Gastroesophageal sphincter (tissue), 4 donors: ENCODE results near the gene REPS2. TPM values are rescaled to one million over a fixed set of nuclear protein-coding genes. Genes with fewer than 3 reads are reported as not detected.

Experiments used
- ATAC-seq: fragments of 150-250 bp; one replicate; pipeline ENCODE4 v1.9.1; 2016; ENCODE audit warnings: mild to moderate bottlenecking, moderate library complexity
- H3K27ac ChIP-seq, 4 donors: fragments of 200-600 bp; sonication (generic) in 3 of 4; 1 replicate in 3 of 4; 2 replicates in 1 of 4; pipeline ENCODE4 v1.5.1; 2016 to 2019
- H3K27me3 ChIP-seq: fragments of 200-600 bp; sonication (generic); one replicate; pipeline ENCODE4 v1.5.1; 2019
- H3K36me3 ChIP-seq, 2 donors: fragments of 200-600 bp; sonication (generic); one replicate each; pipeline ENCODE4 v1.5.1; 2019; ENCODE audit warnings: control low read depth in 1 of 2
- H3K4me1 ChIP-seq, 3 donors: fragments of 200-600 bp; sonication (generic); 1 replicate in 2 of 3; 2 replicates in 1 of 3; pipeline ENCODE4 v1.5.1; 2016 to 2019; ENCODE audit warnings: control low read depth in 2 of 3
- H3K4me3 ChIP-seq, 2 donors: fragments of 200-600 bp; sonication (generic); one replicate each; pipeline ENCODE4 v1.5.1; 2019; ENCODE audit warnings: mild to moderate bottlenecking in 1 of 2, moderate library complexity in 1 of 2
- H3K9me3 ChIP-seq, 3 donors: fragments of 200-600 bp; sonication (generic); one replicate each; pipeline ENCODE4 v1.5.1; 2017 to 2019; ENCODE audit warnings: control low read depth in 2 of 3
- CTCF ChIP-seq, 4 experiments: fragments of 200-600 bp in 2 of 4; fragments of 450-650 bp in 2 of 4; sonication (generic) in 1 of 4; IDR thresholded peaks; one replicate each; pipeline ENCODE4 v1.5.1; 2017 to 2019; ENCODE audit warnings: antibody characterized with exemption in 4 of 4, mild to moderate bottlenecking in 2 of 4, moderate library complexity in 2 of 4
- EP300 ChIP-seq: sonication (generic); formaldehyde crosslinking; IDR thresholded peaks from one replicate; pipeline ENCODE4 v1.6.1; 2017; ENCODE audit warnings: antibody characterized with exemption, mild to moderate bottlenecking
- POLR2A ChIP-seq, 2 donors: fragments of 450-650 bp; IDR thresholded peaks; one replicate each; pipeline ENCODE4 v1.6.1; 2017; ENCODE audit warnings: antibody characterized with exemption in 2 of 2, mild to moderate bottlenecking in 2 of 2, moderate library complexity in 1 of 2
- POLR2AphosphoS5 ChIP-seq: sonication (generic); formaldehyde crosslinking; IDR thresholded peaks from one replicate; pipeline ENCODE4 v1.6.1; 2017; ENCODE audit warnings: antibody characterized with exemption
- WGBS, 2 donors: methylation state at CpG; one replicate each; pipeline ENCODE4 v1.1.5; 2018; ENCODE audit warnings: low coverage in 1 of 2; 5-methylcytosine and 5-hydroxymethylcytosine counted together
- total RNA-seq, 4 donors: library from RNA; depleted of rRNA; stranded (reverse); fragments of >200 nt; gene quantifications; one replicate each; pipeline ENCODE4 v1.1.0, GENCODE V29; 2016

The REPS2 gene
- total RNA-seq, 4 donors from 2014 or later = 19.8 to 39.8 (median 24.9) TPM

- no peak overlapping the region for H3K4me3 ChIP-seq
- no peaks in the 10 kb centered on the region for H3K36me3 ChIP-seq
- no peak for ATAC-seq
- 72% methylated on average over 2 of the region's 2 CpGs; no CpG with 5 or more reads in 1 of the 2 donors for WGBS, 2 donors
- no peak overlapping the region for H3K27ac ChIP-seq
- no peaks in the 10 kb centered on the region for H3K27me3 ChIP-seq
- H3K9me3 ChIP-seq = no peaks in the 10 kb centered on the region
- H3K4me1 ChIP-seq = no peaks in the 10 kb centered on the region
- TF ChIP-seq CTCF (IDR thresholded peaks at IDR 0.05) (no peak), POLR2A (IDR thresholded peaks at IDR 0.05) (no peak), POLR2AphosphoS5 (no peak), EP300 (no peak)
These were observed 48.3 kb downstream of the REPS2 start for GRCh38 chrX:16994736-16995135.

- no peak for ATAC-seq
- H3K36me3 ChIP-seq = no peaks in the 10 kb centered on the region
- no peak overlapping the region for H3K4me3 ChIP-seq
- H3K27ac ChIP-seq = no peak overlapping the region
- no peaks in the 10 kb centered on the region for H3K27me3 ChIP-seq
- TF ChIP-seq POLR2AphosphoS5 (no peak), POLR2A (IDR thresholded peaks at IDR 0.05) (no peak), EP300 (no peak), CTCF (IDR thresholded peaks at IDR 0.05) (no peak)
- no peaks in the 10 kb centered on the region for H3K9me3 ChIP-seq
- 25 to 56% methylated on average over 1 to 2 of the region's 2 CpGs for whole genome bisulfite sequencing, 2 donors
- no peaks in the 10 kb centered on the region for H3K4me1 ChIP-seq
These were observed 50.9 kb downstream of the REPS2 start for GRCh38 chrX:16997313-16997712.

DNA sequence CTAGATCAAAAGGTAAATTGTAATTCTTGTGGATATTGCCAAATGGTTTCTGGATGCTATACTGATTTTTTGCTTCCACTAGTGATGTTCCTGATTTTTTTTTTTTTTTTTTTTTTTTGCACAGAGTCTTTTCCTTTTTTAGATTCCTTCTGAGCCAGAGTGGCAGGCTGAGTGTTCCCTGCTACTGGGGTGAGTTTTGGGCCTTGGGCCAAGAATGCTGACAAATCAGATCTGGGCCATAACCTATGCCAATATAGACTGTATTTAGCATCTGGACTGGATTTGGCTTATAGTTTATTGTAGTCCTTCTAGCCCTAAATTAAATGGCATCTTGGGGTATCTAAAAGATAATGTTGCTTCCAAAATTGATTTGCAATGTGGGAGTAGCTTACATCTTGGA is 52.8 kb downstream of the REPS2 start:
- TF ChIP-seq CTCF (IDR thresholded peaks at IDR 0.05) (no peak), POLR2A (IDR thresholded peaks at IDR 0.05) (no peak)
- no peak for ATAC-seq
- Histone ChIP-seq H3K27ac (no peak overlapping the region), H3K27me3 (no peaks in the 10 kb centered on the region), H3K4me3 (no peak overlapping the region), H3K9me3 (no peaks in the 10 kb centered on the region), H3K36me3 (no peaks in the 10 kb centered on the region), H3K4me1 (no peaks in the 10 kb centered on the region)

DNA sequence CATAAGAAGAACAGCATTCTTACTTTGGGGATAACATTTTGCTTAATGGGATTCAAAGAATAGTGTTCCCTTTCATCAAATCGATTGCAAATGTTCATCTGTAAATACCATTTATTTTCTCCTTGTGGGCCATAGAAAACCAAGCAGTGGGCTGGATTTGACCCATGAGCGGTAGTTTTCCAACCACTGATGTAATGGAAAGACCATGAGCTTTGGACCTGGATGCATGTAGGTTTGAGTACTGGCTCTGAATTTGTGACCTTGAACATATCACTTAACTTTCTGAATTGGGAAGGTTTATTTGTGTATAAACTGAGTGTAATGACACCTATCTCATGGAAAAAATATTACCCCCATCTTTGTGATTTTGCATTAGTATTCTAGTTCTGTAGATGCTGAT is 54.3 kb downstream of the REPS2 start:
- no peak overlapping the region for H3K27ac ChIP-seq
- ATAC-seq = no peak
- WGBS, 2 donors = 67 to 80% methylated on average over 1 to 2 of the region's 2 CpGs
- TF ChIP-seq EP300 (no peak), CTCF (IDR thresholded peaks at IDR 0.05) (no peak), POLR2AphosphoS5 (no peak), POLR2A (IDR thresholded peaks at IDR 0.05) (no peak)
- H3K36me3 ChIP-seq = no peaks in the 10 kb centered on the region
- no peak overlapping the region for H3K4me3 ChIP-seq
- no peaks in the 10 kb centered on the region for H3K27me3 ChIP-seq
- no peaks in the 10 kb centered on the region for H3K4me1 ChIP-seq
- no peaks in the 10 kb centered on the region for H3K9me3 ChIP-seq

GRCh38 chrX:17005712-17006368 is 59.4 kb downstream of the REPS2 start:
- no peaks in the 10 kb centered on the region for H3K9me3 ChIP-seq
- WGBS, 2 donors = 76 to 100% methylated on average over 1 to 3 of the region's 3 CpGs
- H3K4me1 ChIP-seq = no peaks in the 10 kb centered on the region
- H3K4me3 ChIP-seq = no peak overlapping the region
- no peak overlapping the region for H3K27ac ChIP-seq
- H3K27me3 ChIP-seq = no peaks in the 10 kb centered on the region
- ATAC-seq = peak; percentile 46
- TF ChIP-seq CTCF (IDR thresholded peaks at IDR 0.05) (no peak), POLR2A (IDR thresholded peaks at IDR 0.05) (no peak), EP300 (no peak), POLR2AphosphoS5 (no peak)
- no peaks in the 10 kb centered on the region for H3K36me3 ChIP-seq
